Stimulated activated CD8-positive, alpha-beta memory T cell treated with anti-CD3 and anti-CD28 coated beads, Interleukin-15, amount 100 ng/mL, for 4 hours (primary cell): ENCODE results near the gene PCK1.

Source experiments
- DNase-seq, 2 donors: peaks; one replicate each; pipeline ENCODE4 v3.0.0-alpha.2; 2020; ENCODE audit warnings: low read depth in 2 of 2

The PCK1 gene

GRCh38 chr20:57576002-57576401 lies 15.1 kb downstream of the PCK1 start:
- no peak for DNase-seq

GRCh38 chr20:57576617-57577550 lies 16.0 kb downstream of the PCK1 start:
- no peak for DNase-seq

- DNase-seq = no peak
These were observed 17.0 kb downstream of the PCK1 start for GRCh38 chr20:57577679-57578475.

- no peak for DNase-seq
These were observed 17.7 kb downstream of the PCK1 start for GRCh38 chr20:57578476-57579165.

- no peak for DNase-seq
These were observed 18.5 kb downstream of the PCK1 start for GRCh38 chr20:57579331-57579897.

GRCh38 chr20:57579898-57580447 lies 19.1 kb downstream of the PCK1 start:
- DNase-seq = no peak

GRCh38 chr20:57580478-57581201 lies 19.7 kb downstream of the PCK1 start:
- no peak for DNase-seq

- no peak for DNase-seq
These were observed 20.5 kb downstream of the PCK1 start for GRCh38 chr20:57581202-57582028.

- no peak for DNase-seq
These were observed 21.1 kb downstream of the PCK1 start for GRCh38 chr20:57582029-57582378.

GRCh38 chr20:57582432-57583288 lies 21.8 kb downstream of the PCK1 start:
- DNase-seq = no peak

GRCh38 chr20:57583289-57584257 lies 22.7 kb downstream of the PCK1 start:
- no peak for DNase-seq

GRCh38 chr20:57584768-57585461 lies 24.0 kb downstream of the PCK1 start:
- no peak for DNase-seq

GRCh38 chr20:57585466-57586213 lies 24.7 kb downstream of the PCK1 start:
- no peak for DNase-seq

GRCh38 chr20:57586370-57586793 lies 25.5 kb downstream of the PCK1 start:
- no peak for DNase-seq

- DNase-seq = no peak
These were observed 26.0 kb downstream of the PCK1 start for GRCh38 chr20:57586943-57587277.

- no peak for DNase-seq
These were observed 26.5 kb downstream of the PCK1 start for GRCh38 chr20:57587278-57587988.
